ENCODE results near the gene SPATC1L.

Gene SPATC1L

DNA sequence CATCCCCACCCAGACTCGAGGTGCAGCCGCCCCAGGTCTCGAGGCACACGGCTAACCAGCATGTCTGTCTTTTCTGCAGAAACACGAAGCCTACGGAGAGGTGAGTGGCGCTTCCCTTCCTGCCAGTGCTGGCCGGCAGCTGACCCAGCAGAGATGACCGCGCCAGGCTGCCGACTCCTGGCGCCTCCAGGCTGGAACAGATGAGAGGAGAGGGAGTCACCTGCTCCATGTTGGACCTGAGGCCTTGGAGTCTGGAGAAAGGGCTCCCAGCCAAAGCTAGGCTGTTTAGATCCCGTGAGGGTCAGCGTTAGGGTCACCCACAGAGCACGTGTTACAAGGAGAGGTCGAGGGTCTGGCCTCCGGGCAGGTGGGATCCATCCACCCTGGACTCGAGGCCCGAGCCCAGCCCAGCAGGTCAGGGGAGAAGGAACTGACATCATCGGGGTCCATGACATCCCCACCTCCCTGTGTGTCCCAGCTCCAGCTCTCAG lies 71.5 kb downstream of the SPATC1L start:
- TF ChIP-seq ZNF274 (IDR thresholded peaks at IDR 0.05; ENCODE audit: low read depth, low read length) (no peak), SUZ12 (IDR thresholded peaks at IDR 0.05; ENCODE audit: extremely low read depth, insufficient read depth, insufficient read length) (no peak), YY1 (IDR thresholded peaks at IDR 0.05; ENCODE audit: insufficient read depth, insufficient read length) (no peak)
- no peaks in the 10 kb centered on the region for H3K27me3 ChIP-seq (ENCODE audit: insufficient read depth, insufficient read length)
- no peak overlapping the region for H3K4me3 ChIP-seq (ENCODE audit: insufficient read length, low read depth)
- peaks cover 75% of the 10 kb centered on the region for H3K36me3 ChIP-seq (ENCODE audit: insufficient read depth, insufficient read length, low read length)
- H3K9ac ChIP-seq (ENCODE audit: insufficient read length, low read depth), result no peak overlapping the region
- peaks cover 35% of the 10 kb centered on the region for H3K9me3 ChIP-seq (ENCODE audit: insufficient read depth, low read length)
- DNase-seq (ENCODE audit: low read depth, low spot score), result no peak
- peaks cover 16% of the 10 kb centered on the region for H3K4me1 ChIP-seq (ENCODE audit: insufficient read depth, insufficient read length)

DNA sequence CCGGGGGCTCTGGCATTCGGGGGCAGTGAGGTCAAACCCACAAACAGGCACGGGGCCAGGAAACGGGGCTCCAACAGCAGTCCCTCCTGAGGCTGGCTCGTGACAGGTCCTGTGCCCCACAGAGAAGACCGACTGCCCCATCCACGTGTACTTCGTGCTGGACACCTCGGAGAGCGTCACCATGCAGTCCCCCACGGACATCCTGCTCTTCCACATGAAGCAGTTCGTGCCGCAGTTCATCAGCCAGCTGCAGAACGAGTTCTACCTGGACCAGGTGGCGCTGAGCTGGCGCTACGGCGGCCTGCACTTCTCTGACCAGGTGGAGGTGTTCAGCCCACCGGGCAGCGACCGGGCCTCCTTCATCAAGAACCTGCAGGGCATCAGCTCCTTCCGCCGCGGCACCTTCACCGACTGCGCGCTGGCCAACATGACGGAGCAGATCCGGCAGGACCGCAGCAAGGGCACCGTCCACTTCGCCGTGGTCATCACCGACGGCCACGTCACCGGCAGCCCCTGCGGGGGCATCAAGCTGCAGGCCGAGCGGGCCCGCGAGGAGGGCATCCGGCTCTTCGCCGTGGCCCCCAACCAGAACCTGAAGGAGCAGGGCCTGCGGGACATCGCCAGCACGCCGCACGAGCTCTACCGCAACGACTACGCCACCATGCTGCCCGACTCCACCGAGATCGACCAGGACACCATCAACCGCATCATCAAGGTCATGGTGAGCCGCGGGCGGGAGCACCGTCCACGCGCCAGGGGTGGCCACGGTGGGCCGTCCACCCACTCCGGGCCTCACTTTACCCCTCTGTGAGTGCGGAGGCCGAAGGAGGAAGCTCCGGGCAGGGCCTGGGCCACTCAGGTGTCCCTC lies 72.2 kb downstream of the SPATC1L start:
- TF ChIP-seq ZNF274 (IDR thresholded peaks at IDR 0.05; ENCODE audit: low read depth, low read length), result no peak
- TF ChIP-seq SUZ12 (IDR thresholded peaks at IDR 0.05; ENCODE audit: extremely low read depth, insufficient read depth, insufficient read length), result no peak
- no peak for TF ChIP-seq YY1 (IDR thresholded peaks at IDR 0.05; ENCODE audit: insufficient read depth, insufficient read length)
- Histone ChIP-seq H3K36me3 (ENCODE audit: insufficient read depth, insufficient read length, low read length) (peaks cover 68% of the 10 kb centered on the region), H3K4me1 (ENCODE audit: insufficient read depth, insufficient read length) (peaks cover 16% of the 10 kb centered on the region), H3K27me3 (ENCODE audit: insufficient read depth, insufficient read length) (no peaks in the 10 kb centered on the region), H3K9me3 (ENCODE audit: insufficient read depth, low read length) (peaks cover 38% of the 10 kb centered on the region), H3K4me3 (ENCODE audit: insufficient read length, low read depth) (no peak overlapping the region), H3K9ac (ENCODE audit: insufficient read length, low read depth) (no peak overlapping the region)
- DNase-seq (ENCODE audit: low read depth, low spot score), result no peak

DNA sequence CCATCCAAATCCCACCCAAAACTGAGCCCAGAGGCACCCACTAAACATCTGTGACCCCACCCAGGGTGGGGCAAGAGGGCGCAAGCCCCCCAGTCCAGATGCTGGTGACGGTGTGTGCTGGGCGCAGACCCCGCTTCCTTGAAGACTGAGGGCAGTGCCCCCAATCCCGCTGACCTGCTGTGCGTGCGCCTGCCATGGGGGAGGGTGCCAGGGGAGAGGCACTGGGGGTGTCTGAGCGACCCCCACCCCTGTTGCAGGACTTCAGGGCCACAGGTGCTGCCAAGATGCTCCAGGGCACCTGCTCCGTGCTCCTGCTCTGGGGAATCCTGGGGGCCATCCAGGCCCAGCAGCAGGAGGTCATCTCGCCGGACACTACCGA lies 73.1 kb downstream of the SPATC1L start:
- Histone ChIP-seq H3K4me3 (ENCODE audit: insufficient read length, low read depth) (no peak overlapping the region), H3K27me3 (ENCODE audit: insufficient read depth, insufficient read length) (no peaks in the 10 kb centered on the region), H3K9me3 (ENCODE audit: insufficient read depth, low read length) (peaks cover 43% of the 10 kb centered on the region), H3K9ac (ENCODE audit: insufficient read length, low read depth) (no peak overlapping the region), H3K4me1 (ENCODE audit: insufficient read depth, insufficient read length) (peaks cover 15% of the 10 kb centered on the region), H3K36me3 (ENCODE audit: insufficient read depth, insufficient read length, low read length) (peaks cover 59% of the 10 kb centered on the region)
- no peak for DNase-seq (ENCODE audit: low read depth, low spot score)
- TF ChIP-seq YY1 (IDR thresholded peaks at IDR 0.05; ENCODE audit: insufficient read depth, insufficient read length) (no peak), SUZ12 (IDR thresholded peaks at IDR 0.05; ENCODE audit: extremely low read depth, insufficient read depth, insufficient read length) (no peak), ZNF274 (IDR thresholded peaks at IDR 0.05; ENCODE audit: low read depth, low read length) (no peak)
